GM12878 (cell line): ENCODE data around the gene ARFRP1. TPM values are rescaled to one million over a fixed set of nuclear protein-coding genes. Genes with fewer than 3 reads are reported as not detected.

Experiments used
- ATAC-seq: fragments of 200-7000 bp; cut with Tn5 transposase; 3 replicates; pipeline ENCODE4 v1.9.1; 2020; ENCODE audit warnings: mild to moderate bottlenecking, moderate library complexity
- BruUV-seq: library from RNA; stranded (reverse); fragments of 400-500 nt; replicated peaks from 2 replicates; lab custom pipeline; 2021; lab: Mats Ljungman, UMichigan
- CTCF ChIA-PET: fragments of 300-600 bp; sonication (Branson Sonifier 250); formaldehyde crosslinking; extraction: SDS; loops from one replicate; lab custom pipeline; 2021; ENCODE audit warnings: inconsistent platforms; lab: Yijun Ruan, JAX
- POLR2A ChIA-PET: fragments of 350-600 bp; formaldehyde crosslinking; extraction: SDS; loops from one replicate; lab custom pipeline; 2021; ENCODE audit warnings: inconsistent platforms; lab: Charles Lee
- RAD21 ChIA-PET: fragments of 300-600 bp; sonication (Branson Sonifier 250); formaldehyde crosslinking; loops from one replicate; lab custom pipeline; 2023; ENCODE audit warnings: antibody characterized with exemption; ENCODE audit not compliant: unreplicated experiment; lab: Charles Lee
- SMC1A ChIA-PET: fragments of 300-600 bp; sonication (Branson Sonifier 250); formaldehyde crosslinking; loops from one replicate; lab custom pipeline; 2023; ENCODE audit not compliant: unreplicated experiment, uncharacterized antibody; lab: Charles Lee
- DNase-seq: peaks from one replicate; pipeline ENCODE4 v3.0.0-alpha.2; 2011; ENCODE audit warnings: low read depth, low spot score
- FAIRE-seq: peaks from 3 replicates; lab custom pipeline; 2011; peaks lifted over from hg19 to GRCh38; lab: Jason Lieb, UNC
- H2AFZ ChIP-seq: 2 replicates; pipeline ENCODE4 v1.6.0; 2011; ENCODE audit warnings: low read depth, low read length, control low read depth; ENCODE audit not compliant: control insufficient read depth
- H3K27ac ChIP-seq: 2 replicates; pipeline ENCODE4 v1.5.1; 2011; ENCODE audit warnings: control low read depth; ENCODE audit not compliant: control insufficient read depth, insufficient read depth
- H3K27me3 ChIP-seq, 2 experiments: replicated peaks in 1 of 2; 2 replicates each; pipeline versions ENCODE4 v1.6.0 to v1.6.1; 2011; ENCODE audit warnings: low read length in 1 of 2; ENCODE audit not compliant: control insufficient read depth in 2 of 2, insufficient read depth in 2 of 2
- H3K36me3 ChIP-seq, 2 experiments: 2 replicates each; pipeline ENCODE4 v1.5.1; 2011; ENCODE audit warnings: low read length in 1 of 2; ENCODE audit not compliant: control insufficient read depth in 2 of 2, insufficient read depth in 2 of 2
- H3K4me1 ChIP-seq: 2 replicates; pipeline ENCODE4 v1.6.1; 2011; ENCODE audit warnings: mild to moderate bottlenecking, low read length, moderate library complexity, mixed read lengths; ENCODE audit not compliant: control insufficient read depth, insufficient read depth
- H3K4me2 ChIP-seq: 2 replicates; pipeline ENCODE4 v1.6.0; 2011; ENCODE audit warnings: control low read depth; ENCODE audit not compliant: control insufficient read depth, insufficient read depth
- H3K4me3 ChIP-seq: fragments of 200-600 bp; sonication (generic); 2 replicates; pipeline ENCODE4 v1.5.1; 2016
- H3K79me2 ChIP-seq: 2 replicates; pipeline ENCODE4 v1.6.0; 2011; ENCODE audit warnings: low read length; ENCODE audit not compliant: control insufficient read depth, insufficient read depth
- H3K9ac ChIP-seq: 2 replicates; pipeline ENCODE4 v1.8.0; 2011; ENCODE audit warnings: low read length, control low read depth, mixed read lengths; ENCODE audit not compliant: control insufficient read depth, insufficient read depth
- H3K9me3 ChIP-seq: replicated peaks from 3 replicates; pipeline ENCODE4 v1.5.1; 2011; ENCODE audit warnings: mild to moderate bottlenecking, low read length; ENCODE audit not compliant: control insufficient read depth, insufficient read depth
- H4K20me1 ChIP-seq: 2 replicates; pipeline ENCODE4 v1.6.0; 2011; ENCODE audit not compliant: control insufficient read depth, insufficient read depth
- CBFB ChIP-seq: IDR thresholded peaks from 2 replicates; pipeline ENCODE4 v1.6.1; 2016; ENCODE audit warnings: antibody characterized with exemption, low read depth
- JUNB ChIP-seq: IDR thresholded peaks from 2 replicates; pipeline ENCODE4 v1.6.1; 2016; ENCODE audit warnings: antibody characterized with exemption, mild to moderate bottlenecking
- POLR2A ChIP-seq: IDR thresholded peaks from 2 replicates; pipeline ENCODE4 v1.6.1; 2011; ENCODE audit warnings: low read depth, mild to moderate bottlenecking, low read length
- SUPT20H ChIP-seq: IDR thresholded peaks from 2 replicates; pipeline ENCODE4 v1.6.1; 2011; ENCODE audit warnings: low read depth, mild to moderate bottlenecking, low read length, moderate library complexity, borderline replicate concordance; ENCODE audit not compliant: control insufficient read depth
- USF2 ChIP-seq: IDR thresholded peaks from 2 replicates; pipeline ENCODE4 v1.6.1; 2011; ENCODE audit warnings: low read depth, low read length, improper control_type of control experiment, borderline replicate concordance
- ZNF24 ChIP-seq: fragments of 450-650 bp; IDR thresholded peaks from 2 replicates; pipeline ENCODE4 v1.6.1; 2017; ENCODE audit warnings: antibody characterized with exemption, mild to moderate bottlenecking
- WGBS: methylation state at CpG from one replicate; pipeline ENCODE4 v1.1.6; 2016; ENCODE audit warnings: low lambda C conversion rate; ENCODE audit not compliant: insufficient replicate concordance, insufficient coverage; ENCODE audit errors: missing lambda C conversion rate; 5-methylcytosine and 5-hydroxymethylcytosine counted together
- in situ Hi-C: fragments of 300-500 bp; cut with MboI; formaldehyde crosslinking; loops from 9 replicates; pipeline ENCODE4 v1.14.3; 2018; ENCODE audit warnings: mixed read lengths
- intact Hi-C: fragments of 100-400 bp; cut with micrococcal nuclease; formaldehyde crosslinking; loops from one replicate; pipeline ENCODE4 v1.14.2; 2022; ENCODE audit not compliant: unreplicated experiment
- polyA plus RNA-seq, 11 experiments: library from polyadenylated mRNA; depleted of rRNA in 4 of 11; unstranded in 6 of 11; stranded (reverse) in 5 of 11; fragments of >200 nt; fragmentation: Nextera tagmentation in 4 of 11; fragmentation: Illumina TruSeq in 1 of 11; extraction: Ambion mirVana in 4 of 11; extraction: Trizol in 1 of 11; gene quantifications; 1 replicate in 1 of 11; 2 replicates in 10 of 11; pipeline versions ENCODE4 v1.2.1 to v1.2.3, GENCODE V29; 2011 to 2016; ENCODE audit warnings: inconsistent platforms in 2 of 11, missing spikeins in 2 of 11, low read depth in 1 of 11
- total RNA-seq, 4 experiments: library from RNA; depleted of rRNA in 3 of 4; stranded (reverse); fragments of >200 nt in 3 of 4; fragmentation: Illumina TruSeq in 1 of 4; extraction: Trizol in 1 of 4; gene quantifications; 2 replicates each; pipeline versions ENCODE4 v1.2.1 to v1.2.3, GENCODE V29; 2013 to 2021

Gene ARFRP1
- total and polyA plus RNA-seq, 10 of the 15 experiments (the other 5 are each of a cell fraction or from before 2014, with no cell fraction given): 0.37 to 71.7 (median 34.6) TPM

- SMC1A ChIA-PET: no interaction called here
- DNase-seq (no peak), FAIRE-seq (no peak), ATAC-seq (no peak)
- Histone ChIP-seq H3K27me3 (no peaks in the 10 kb centered on the region), H4K20me1 (no peaks in the 10 kb centered on the region), H3K79me2 (peaks cover 2% of the 10 kb centered on the region), H3K4me1 (peaks cover 6% of the 10 kb centered on the region), H3K4me2 (no peak overlapping the region), H3K4me3 (no peak overlapping the region), H2AFZ (no peak overlapping the region), H3K9me3 (no peaks in the 10 kb centered on the region), H3K9ac (no peak overlapping the region), H3K36me3 (peaks cover 8 to 18% of the 10 kb centered on the region in 2 experiments; a peak in 3 of 4 replicates), H3K27ac (no peak overlapping the region)
- RAD21 ChIA-PET: no interaction called here
- WGBS: 91% methylated on average over 22 of the region's 22 CpGs
- POLR2A ChIA-PET: no interaction called here
- no TSS peak for BruUV-seq
- TF ChIP-seq POLR2A (no peak), SUPT20H (no peak), USF2 (no peak), CBFB (no peak), JUNB (no peak), ZNF24 (no peak)
- CTCF ChIA-PET: no interaction called here
- in situ Hi-C loops (no loop called here), intact Hi-C loops (no loop called here)
These were observed 43.5 kb downstream of the ARFRP1 start for GRCh38 chr20:63664143-63664851.
